Measurements from ENCODE around the gene ABL2. TPM values are rescaled to one million over a fixed set of nuclear protein-coding genes. Genes with fewer than 3 reads are reported as not detected.
"Not testable (repeated sequence)": the region's sequence is repeated elsewhere in the genome, so short reads cannot be mapped to it uniquely, and the experiment has no call there.

The ABL2 gene
- polyA plus RNA-seq, 2 of the 4 experiments (the other 2 are of a cell fraction): 12.4 TPM

DNA sequence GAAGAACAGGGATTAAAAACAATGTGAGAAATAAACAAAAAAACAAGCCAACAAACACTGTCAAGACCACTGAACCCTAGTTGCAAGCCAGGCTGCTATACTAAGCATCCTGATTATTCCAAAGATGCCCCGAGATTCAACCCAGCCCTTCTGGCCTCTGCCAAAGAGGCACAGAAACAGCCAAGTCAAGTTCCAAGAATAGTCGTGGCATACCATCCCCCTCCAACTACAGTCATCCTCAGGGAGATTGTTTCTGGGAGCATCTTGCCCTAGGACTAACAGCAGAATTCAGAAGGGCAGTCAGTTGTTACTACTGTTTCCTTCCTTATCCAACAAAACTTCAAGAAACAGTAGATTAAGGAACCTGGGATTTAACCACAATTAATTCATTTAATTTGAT lies 52.3 kb downstream of the ABL2 start (continued):
- no peak for TF ChIP-seq NPAS2 (CRISPR knock-in tag; IDR thresholded peaks at IDR 0.05; ENCODE audit: borderline replicate concordance)

DNA sequence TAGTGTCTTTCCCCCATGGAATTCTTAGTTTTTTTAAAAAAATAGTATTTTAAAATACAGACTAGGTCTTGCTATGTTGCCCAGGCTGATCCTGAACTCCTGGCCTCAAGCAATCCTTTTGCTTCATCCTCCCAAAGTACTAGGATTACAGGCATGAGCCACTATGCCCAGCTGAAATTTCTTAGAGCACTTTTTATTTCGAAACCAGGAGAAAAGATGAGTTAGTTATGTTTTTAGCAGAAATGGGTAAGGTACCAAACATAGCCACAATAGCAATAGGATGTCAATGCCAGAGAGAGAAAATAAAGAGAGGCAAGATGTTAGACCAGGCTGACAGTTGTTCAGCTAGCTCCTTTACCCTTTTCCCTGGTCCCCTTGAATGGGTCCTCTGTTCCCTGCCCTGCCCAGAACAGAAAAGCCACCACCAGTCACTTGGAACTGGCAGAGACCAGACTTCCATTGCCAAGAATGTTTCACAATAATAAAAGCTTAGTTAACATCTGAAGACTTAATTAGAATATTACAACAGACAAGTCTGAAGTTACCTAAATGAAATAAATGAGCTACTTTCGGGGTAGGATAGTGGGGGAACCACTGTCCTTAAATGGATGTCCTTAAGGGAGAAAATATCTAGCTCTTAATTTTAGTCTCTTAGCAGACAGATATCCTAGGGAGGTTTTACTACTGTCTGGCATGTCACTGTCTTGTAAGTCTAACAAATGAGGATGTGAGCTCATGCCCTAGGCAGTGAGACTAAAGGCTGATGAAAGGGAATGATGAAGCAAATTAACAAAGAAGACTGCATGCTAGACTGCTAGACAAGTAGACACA lies 54.3 kb downstream of the ABL2 start:
- FAIRE-seq (no peak), DNase-seq (ENCODE audit: low read depth in 1 of 2, low spot score in 1 of 2) (peak in 1 of 2 experiments; percentile 56), ATAC-seq (peak; percentile 56 to 73; a peak in 5 of 6 replicates)
- H3K27ac ChIP-seq: peak overlapping the region; percentile 40 to 44; a peak in 4 of 6 replicates
- CTCF ChIA-PET: interaction anchor here (0.6 to 2.2 kb wide), 3 partner anchors 17 to 55 kb away, joined by 3 to 10 read pairs (median 3); no protein-coding TSS in a partner anchor
- POLR2A ChIA-PET: interaction anchor here (0.5 to 0.9 kb wide), 2 partner anchors 11 to 187 kb away, joined by 3 to 4 read pairs; no protein-coding TSS in a partner anchor
- TF ChIP-seq CEBPB (IDR thresholded peaks at IDR 0.05): 0 out of 4 replicates have a peak, but pooled peaks of 1 of the 2 experiments have one; percentile 19
- no peak for TF ChIP-seq EP300 (IDR thresholded peaks at IDR 0.05)
- H3K9me3 ChIP-seq: no peaks in the 10 kb centered on the region
- H3K4me1 ChIP-seq: peaks cover 37% of the 10 kb centered on the region
- WGBS (ENCODE audit: missing lambda C conversion rate): 96% methylated on average over 2 of the region's 2 CpGs
- H3K4me2 ChIP-seq: peak overlapping the region; percentile 35
- H3K4me3 ChIP-seq: no peak overlapping the region

DNA sequence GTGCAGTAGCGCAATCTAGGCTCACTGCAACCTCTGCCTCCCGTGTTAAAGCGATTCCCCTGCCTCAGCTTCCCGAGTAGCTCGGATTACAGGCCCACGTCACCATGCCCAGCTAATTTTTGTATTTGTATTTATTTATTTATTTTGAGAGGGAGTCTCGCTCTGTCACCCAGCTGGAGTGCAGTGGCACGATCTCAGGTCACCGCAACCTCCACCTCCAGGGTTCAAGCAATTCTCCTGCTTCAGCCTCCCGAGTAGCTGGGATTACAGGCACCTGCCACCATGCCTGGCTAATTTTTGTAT lies 59.1 kb downstream of the ABL2 start:
- FAIRE-seq; POLR2A ChIA-PET; DNase-seq (ENCODE audit: low read depth in 1 of 2, low spot score in 1 of 2); H3K9me3 ChIP-seq; ATAC-seq; H3K4me3 ChIP-seq: not testable (repeated sequence)
- peaks cover 33% of the 10 kb centered on the region for H3K4me1 ChIP-seq
- CTCF ChIA-PET: interaction anchor here (1.1 to 1.9 kb wide), 3 partner anchors 23 to 121 kb away, joined by 4 to 8 read pairs (median 4); no protein-coding TSS in a partner anchor
- WGBS (ENCODE audit: missing lambda C conversion rate): 93% methylated on average over 10 of the region's 10 CpGs
- peak overlapping the region in 1 of 2 experiments; percentile 68; a peak in 3 of 6 replicates for H3K27ac ChIP-seq
- H3K4me2 ChIP-seq: peak overlapping the region; percentile 59

DNA sequence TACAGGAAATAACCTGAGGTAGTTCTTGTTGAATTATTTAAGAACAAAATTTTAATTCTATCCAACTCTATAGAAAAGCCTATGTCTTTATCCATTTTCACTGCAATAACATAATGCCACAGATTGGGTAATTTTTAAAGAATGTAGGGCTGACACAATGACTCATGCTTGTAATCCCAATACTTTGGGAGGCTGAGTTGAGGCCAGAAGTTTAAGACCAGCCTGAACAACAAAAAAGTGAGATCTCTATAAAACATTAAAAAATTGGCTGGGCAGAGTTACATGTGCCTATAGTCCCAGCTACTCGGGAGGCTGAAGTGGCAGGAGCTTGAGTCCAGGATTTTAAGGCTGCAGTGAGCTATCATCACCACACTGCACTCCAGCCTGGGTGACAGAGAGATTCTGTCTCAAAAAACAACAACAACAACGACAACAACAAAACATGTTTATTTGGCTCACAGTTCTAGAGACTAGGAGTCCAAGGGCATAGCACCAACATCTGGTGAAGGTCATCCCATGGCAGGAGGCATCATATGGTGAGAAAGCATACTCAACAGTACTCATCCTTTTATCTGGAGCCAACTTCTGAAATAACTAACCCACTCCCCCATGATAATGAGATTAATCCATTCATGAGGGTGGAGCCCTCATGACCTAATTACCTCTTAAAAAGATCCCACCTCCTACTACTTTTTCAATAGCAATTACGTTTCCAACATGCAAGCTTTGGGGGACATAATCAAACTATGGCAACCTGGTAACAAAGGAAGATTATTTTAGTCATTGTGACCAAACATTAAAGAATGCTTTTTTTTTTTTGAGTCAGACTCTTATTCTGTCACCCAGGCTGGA lies 59.6 kb downstream of the ABL2 start:
- peak; percentile 47 to 74; a peak in 5 of 6 replicates for ATAC-seq
- no peak for FAIRE-seq
- TF ChIP-seq KDM1A (IDR thresholded peaks at IDR 0.05; ENCODE audit: low read depth) (no peak), FOSL2 (IDR thresholded peaks at IDR 0.05) (no peak), FOSL2 (CRISPR knock-in tag; IDR thresholded peaks at IDR 0.05) (peak; percentile 74), MYC (IDR thresholded peaks at IDR 0.05; ENCODE audit: borderline replicate concordance, low read length) (no peak), CEBPB (IDR thresholded peaks at IDR 0.05) (peak in 1 of 2 experiments; percentile 69; a peak in 2 of 4 replicates), CHD4 (IDR thresholded peaks at IDR 0.05; ENCODE audit: borderline replicate concordance) (no peak)
- peak in 1 of 2 experiments; percentile 10 for DNase-seq (ENCODE audit: low read depth in 1 of 2, low spot score in 1 of 2)
- no peak overlapping the region for H3K4me3 ChIP-seq
- CTCF ChIA-PET: interaction anchor here (0.6 to 1.8 kb wide), 2 partner anchors 40 to 49 kb away, joined by 3 to 8 read pairs; no protein-coding TSS in a partner anchor
- peak overlapping the region; percentile 22 to 68; a peak in 4 of 6 replicates for H3K27ac ChIP-seq
- H3K4me1 ChIP-seq: peaks cover 33% of the 10 kb centered on the region
- POLR2A ChIA-PET: no interaction called here
- H3K9me3 ChIP-seq: no peaks in the 10 kb centered on the region
- 54% methylated on average over 3 of the region's 3 CpGs for WGBS (ENCODE audit: missing lambda C conversion rate)
- peak overlapping the region; percentile 59 for H3K4me2 ChIP-seq

DNA sequence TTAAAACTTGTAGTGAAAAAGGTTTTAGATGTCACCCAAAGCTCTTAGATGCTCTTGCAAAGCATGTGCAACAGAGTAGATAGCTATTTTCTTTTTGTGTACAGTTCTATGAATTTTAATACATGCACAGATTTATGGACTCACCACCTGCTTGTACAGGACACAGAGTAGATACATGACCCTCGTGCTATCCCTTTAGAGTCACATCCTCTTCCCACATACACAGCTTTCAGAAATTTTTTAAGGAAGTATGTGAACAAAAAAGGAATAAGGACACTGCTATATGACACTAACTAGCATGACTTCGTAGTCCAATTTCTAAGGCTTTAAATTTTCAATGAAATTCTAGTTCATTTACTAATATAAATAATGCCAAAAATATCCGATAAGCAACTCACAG lies 60.9 kb downstream of the ABL2 start:
- ChIA-PET POLR2A (no interaction called here), CTCF (interaction anchor here (1.0 to 1.5 kb wide), 3 partner anchors 10 to 48 kb away, joined by 3 to 6 read pairs (median 4); no protein-coding TSS in a partner anchor)
- 89% methylated on average over 3 of the region's 3 CpGs for WGBS (ENCODE audit: missing lambda C conversion rate)
- no peaks in the 10 kb centered on the region for H3K9me3 ChIP-seq
- TF ChIP-seq ZNF302 (CRISPR knock-in tag; IDR thresholded peaks at IDR 0.05) (no peak), ZFP36 (IDR thresholded peaks at IDR 0.05; ENCODE audit: borderline replicate concordance, partially characterized antibody) (no peak), KDM5A (IDR thresholded peaks at IDR 0.05) (no peak), EHF (CRISPR knock-in tag; IDR thresholded peaks at IDR 0.05) (no peak), HOXA7 (CRISPR knock-in tag; IDR thresholded peaks at IDR 0.05) (no peak), FOSL2 (IDR thresholded peaks at IDR 0.05) (no peak), FOSL2 (CRISPR knock-in tag; IDR thresholded peaks at IDR 0.05) (no peak), KDM1A (IDR thresholded peaks at IDR 0.05; ENCODE audit: low read depth) (no peak), POLR2AphosphoS2 (conservative IDR thresholded peaks at IDR 0.05; ENCODE audit: low read length) (no peak), SREBF2 (IDR thresholded peaks at IDR 0.05) (no peak), CBX2 (IDR thresholded peaks at IDR 0.05; ENCODE audit: borderline replicate concordance, low read depth) (no peak), EP300 (IDR thresholded peaks at IDR 0.05) (no peak)
- TF ChIP-seq, protein P1, sequence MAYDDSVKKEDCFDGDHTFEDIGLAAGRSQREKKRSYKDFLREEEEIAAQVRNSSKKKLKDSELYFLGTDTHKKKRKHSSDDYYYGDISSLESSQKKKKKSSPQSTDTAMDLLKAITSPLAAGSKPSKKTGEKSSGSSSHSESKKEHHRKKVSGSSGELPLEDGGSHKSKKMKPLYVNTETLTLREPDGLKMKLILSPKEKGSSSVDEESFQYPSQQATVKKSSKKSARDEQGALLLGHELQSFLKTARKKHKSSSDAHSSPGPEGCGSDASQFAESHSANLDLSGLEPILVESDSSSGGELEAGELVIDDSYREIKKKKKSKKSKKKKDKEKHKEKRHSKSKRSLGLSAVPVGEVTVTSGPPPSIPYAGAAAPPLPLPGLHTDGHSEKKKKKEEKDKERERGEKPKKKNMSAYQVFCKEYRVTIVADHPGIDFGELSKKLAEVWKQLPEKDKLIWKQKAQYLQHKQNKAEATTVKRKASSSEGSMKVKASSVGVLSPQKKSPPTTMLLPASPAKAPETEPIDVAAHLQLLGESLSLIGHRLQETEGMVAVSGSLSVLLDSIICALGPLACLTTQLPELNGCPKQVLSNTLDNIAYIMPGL (CRISPR knock-in tag; IDR thresholded peaks at IDR 0.05; ENCODE audit: borderline replicate concordance): no peak
- peaks cover 45% of the 10 kb centered on the region for H3K4me1 ChIP-seq
- H3K4me3 ChIP-seq: no peak overlapping the region
- H3K27ac ChIP-seq: no peak overlapping the region
- no peak for FAIRE-seq
- DNase-seq (ENCODE audit: low read depth in 1 of 2, low spot score in 1 of 2): no peak
- ATAC-seq: no peak
- H3K4me2 ChIP-seq: no peak overlapping the region

Data from A549 (cell line).